NCI-H2081 treated with DMSO at 0.1 percent for 48 hours (cell line): Measurements from ENCODE around the gene RPN1.

ENCODE experiments used
- DNase-seq: peaks from one replicate; lab custom pipeline; 2025; lab: John Stamatoyannopoulos, UW

The RPN1 gene

GRCh38 chr3:128648940-128649663 lies 1.5 kb downstream of the RPN1 start:
- DNase-seq: no peak

- DNase-seq: no peak
Measured at GRCh38 chr3:128648402-128648801, 2.2 kb downstream of the RPN1 start.

GRCh38 chr3:128647307-128647706 lies 3.3 kb downstream of the RPN1 start:
- no peak for DNase-seq

- DNase-seq: no peak
Measured at GRCh38 chr3:128634075-128634611, 16.5 kb downstream of the RPN1 start.

- DNase-seq: no peak
Measured at GRCh38 chr3:128632301-128632700, 18.3 kb downstream of the RPN1 start.

- no peak for DNase-seq
Measured at GRCh38 chr3:128629936-128630335, 20.7 kb downstream of the RPN1 start.

- no peak for DNase-seq
Measured at GRCh38 chr3:128625409-128625945, 25.1 kb downstream of the RPN1 start.

GRCh38 chr3:128624526-128625138 lies 26.0 kb downstream of the RPN1 start:
- no peak for DNase-seq

- DNase-seq: no peak
Measured at GRCh38 chr3:128623762-128624176, 26.8 kb downstream of the RPN1 start.

- no peak for DNase-seq
Measured at GRCh38 chr3:128621931-128622330, 28.7 kb downstream of the RPN1 start.

GRCh38 chr3:128621234-128621633 lies 29.4 kb downstream of the RPN1 start:
- no peak for DNase-seq

GRCh38 chr3:128620268-128620691 lies 30.3 kb downstream of the RPN1 start:
- DNase-seq: no peak

GRCh38 chr3:128619146-128619890 lies 31.3 kb downstream of the RPN1 start:
- DNase-seq: no peak

- DNase-seq: no peak
Measured at GRCh38 chr3:128618398-128618726, 32.3 kb downstream of the RPN1 start.

GRCh38 chr3:128617557-128618397 lies 32.8 kb downstream of the RPN1 start:
- peak; percentile 97 for DNase-seq

- no peak for DNase-seq
Measured at GRCh38 chr3:128617270-128617556, 33.4 kb downstream of the RPN1 start.

GRCh38 chr3:128616516-128617269 lies 33.9 kb downstream of the RPN1 start:
- no peak for DNase-seq

GRCh38 chr3:128614076-128614475 lies 36.5 kb downstream of the RPN1 start:
- no peak for DNase-seq

- no peak for DNase-seq
Measured at GRCh38 chr3:128613083-128613829, 37.4 kb downstream of the RPN1 start.

GRCh38 chr3:128610451-128611070 lies 40.1 kb downstream of the RPN1 start:
- no peak for DNase-seq
